HG02870 (cell line): ENCODE measurements around the gene CEP128.

Source experiments
- ATAC-seq: cut with Tn5 transposase; IDR thresholded peaks from one replicate; pipeline ENCODE4 v1.9.1; 2021; ENCODE audit warnings: mild to moderate bottlenecking, moderate library complexity; ENCODE audit not compliant: unreplicated experiment

CEP128 gene

GRCh38 chr14:80624581-80624980 is 317.0 kb downstream of the CEP128 start:
- ATAC-seq = no peak

- no peak for ATAC-seq
Observed at GRCh38 chr14:80621701-80622100, 319.8 kb downstream of the CEP128 start.

GRCh38 chr14:80620434-80620833 is 321.1 kb downstream of the CEP128 start:
- ATAC-seq = no peak

GRCh38 chr14:80618751-80619329 is 322.7 kb downstream of the CEP128 start:
- ATAC-seq = no peak

GRCh38 chr14:80615831-80616230 is 325.7 kb downstream of the CEP128 start:
- peak; percentile 88 for ATAC-seq

GRCh38 chr14:80609055-80609454 is 332.5 kb downstream of the CEP128 start:
- ATAC-seq = no peak

- ATAC-seq = no peak
Observed at GRCh38 chr14:80608563-80608962, 333.0 kb downstream of the CEP128 start.

- no peak for ATAC-seq
Observed at GRCh38 chr14:80607430-80608190, 333.9 kb downstream of the CEP128 start.

GRCh38 chr14:80606347-80606772 is 335.2 kb downstream of the CEP128 start:
- no peak for ATAC-seq

GRCh38 chr14:80605536-80605935 is 336.0 kb downstream of the CEP128 start:
- ATAC-seq = no peak

- ATAC-seq = no peak
Observed at GRCh38 chr14:80602946-80603345, 338.6 kb downstream of the CEP128 start.

- ATAC-seq = peak; percentile 96
Observed at GRCh38 chr14:80587096-80587724, 354.3 kb downstream of the CEP128 start.

GRCh38 chr14:80586131-80586530 is 355.4 kb downstream of the CEP128 start:
- ATAC-seq = no peak

GRCh38 chr14:80585506-80585835 is 356.1 kb downstream of the CEP128 start:
- no peak for ATAC-seq

GRCh38 chr14:80584744-80585505 is 356.6 kb downstream of the CEP128 start:
- no peak for ATAC-seq

GRCh38 chr14:80577599-80577998 is 363.9 kb downstream of the CEP128 start:
- no peak for ATAC-seq

- no peak for ATAC-seq
Observed at GRCh38 chr14:80576401-80576800, 365.1 kb downstream of the CEP128 start.

GRCh38 chr14:80575763-80576162 is 365.8 kb downstream of the CEP128 start:
- peak; percentile 67 for ATAC-seq

GRCh38 chr14:80572666-80573065 is 368.9 kb downstream of the CEP128 start:
- ATAC-seq = no peak

- no peak for ATAC-seq
Observed at GRCh38 chr14:80570930-80571298, 370.6 kb downstream of the CEP128 start.

- ATAC-seq = no peak
Observed at GRCh38 chr14:80567905-80568536, 373.5 kb downstream of the CEP128 start.
